ENCODE measurements around the gene LSM7. TPM values are rescaled to one million over a fixed set of nuclear protein-coding genes. Genes with fewer than 3 reads are reported as not detected.
A peak's percentile ranks its signal among the peaks of the same experiment; 100 is the strongest.

LSM7 gene
- total and polyA plus RNA-seq, 2 experiments from 2014 or later, result 299 to 409 TPM

- H3K4me3 Mint-ChIP-seq, result no peak overlapping the region
- Histone ChIP-seq H3K79me2 (replicated peaks; ENCODE audit: insufficient read depth) (no peaks in the 10 kb centered on the region), H3K27ac (ENCODE audit: low read depth) (no peak overlapping the region), H3K4me1 (ENCODE audit: insufficient read depth) (no peaks in the 10 kb centered on the region), H3K4me3 (no peak overlapping the region), H2AFZ (no peak overlapping the region), H4K20me1 (replicated peaks; ENCODE audit: insufficient read depth) (0 out of 2 replicates have a peak, but pooled peaks cover 2% of the 10 kb centered on the region), H3K27me3 (ENCODE audit: insufficient read depth) (peaks cover 63% of the 10 kb centered on the region), H3F3A (replicated peaks; ENCODE audit: low read depth) (peaks cover 12% of the 10 kb centered on the region; the same call in 1 of the 2 replicates), H3K9me2 (ENCODE audit: insufficient read depth) (no peaks in the 10 kb centered on the region), H3K4me2 (no peak overlapping the region), H3K36me3 (ENCODE audit: insufficient read depth) (no peaks in the 10 kb centered on the region)
- DNase-seq (ENCODE audit: low spot score), result peak; percentile 1
- H3K36me3 Mint-ChIP-seq (ENCODE audit: low read depth), result no peaks in the 10 kb centered on the region; the same call in 2 of the 3 replicates
- no peak for TF ChIP-seq ETS1 (IDR thresholded peaks at IDR 0.05)
- no peak for TF ChIP-seq ZNF114 (CRISPR knock-in tag; IDR thresholded peaks at IDR 0.05)
- TF ChIP-seq CTCF (conservative IDR thresholded peaks at IDR 0.05; ENCODE audit: low read depth in 2 of 2), result no peak
- no peak for TF ChIP-seq ZNF331 (CRISPR knock-in tag; IDR thresholded peaks at IDR 0.05; ENCODE audit: low read depth)
- no peak for TF ChIP-seq CREB1 (CRISPR knock-in tag; IDR thresholded peaks at IDR 0.05; ENCODE audit: low read depth)
- TF ChIP-seq POLR2AphosphoS5 (IDR thresholded peaks at IDR 0.05; ENCODE audit: low read depth), result no peak
- H3K27me3 Mint-ChIP-seq (ENCODE audit: insufficient read depth, low read depth, poor library complexity), result peaks cover 54% of the 10 kb centered on the region
- ATAC-seq, result no peak
- peaks cover 11% of the 10 kb centered on the region for H3K4me1 Mint-ChIP-seq
- H3K27ac Mint-ChIP-seq, result no peak overlapping the region
- peaks cover 4% of the 10 kb centered on the region; the same call in 1 of the 3 replicates for H3K9me3 Mint-ChIP-seq
Observed at GRCh38 chr19:2287585-2288337, 40.6 kb downstream of the LSM7 start.

GRCh38 chr19:2286402-2287140 lies 41.8 kb downstream of the LSM7 start:
- Mint-ChIP-seq H3K27ac (no peak overlapping the region), H3K9me3 (peaks cover 4% of the 10 kb centered on the region; the same call in 1 of the 3 replicates), H3K27me3 (ENCODE audit: insufficient read depth, low read depth, poor library complexity) (peaks cover 48% of the 10 kb centered on the region), H3K36me3 (ENCODE audit: low read depth) (no peaks in the 10 kb centered on the region; the same call in 2 of the 3 replicates), H3K4me3 (no peak overlapping the region; the same call in 2 of the 3 replicates), H3K4me1 (peaks cover 14% of the 10 kb centered on the region)
- Histone ChIP-seq H3K9me2 (ENCODE audit: insufficient read depth) (no peaks in the 10 kb centered on the region), H3F3A (replicated peaks; ENCODE audit: low read depth) (peaks cover 7% of the 10 kb centered on the region; the same call in 1 of the 2 replicates), H3K79me2 (replicated peaks; ENCODE audit: insufficient read depth) (no peaks in the 10 kb centered on the region), H3K4me2 (no peak overlapping the region), H3K4me1 (ENCODE audit: insufficient read depth) (no peaks in the 10 kb centered on the region), H3K4me3 (no peak overlapping the region), H2AFZ (no peak overlapping the region), H3K27ac (ENCODE audit: low read depth) (no peak overlapping the region), H3K27me3 (ENCODE audit: insufficient read depth) (peaks cover 63% of the 10 kb centered on the region), H3K36me3 (ENCODE audit: insufficient read depth) (no peaks in the 10 kb centered on the region), H4K20me1 (replicated peaks; ENCODE audit: insufficient read depth) (no peaks in the 10 kb centered on the region)
- no peak for ATAC-seq
- no peak for DNase-seq (ENCODE audit: low spot score)
- TF ChIP-seq CREB1 (CRISPR knock-in tag; IDR thresholded peaks at IDR 0.05; ENCODE audit: low read depth) (no peak), EZH2phosphoT487 (IDR thresholded peaks at IDR 0.05; ENCODE audit: unreplicated experiment) (no peak), REST (IDR thresholded peaks at IDR 0.05; ENCODE audit: unreplicated experiment) (no peak), JUNB (IDR thresholded peaks at IDR 0.05; ENCODE audit: unreplicated experiment) (no peak), ETS1 (IDR thresholded peaks at IDR 0.05) (no peak), STAT1 (IDR thresholded peaks at IDR 0.05; ENCODE audit: unreplicated experiment) (no peak), ZNF114 (CRISPR knock-in tag; IDR thresholded peaks at IDR 0.05) (no peak), NANOG (IDR thresholded peaks at IDR 0.05; ENCODE audit: borderline replicate concordance) (no peak), ZNF331 (CRISPR knock-in tag; IDR thresholded peaks at IDR 0.05; ENCODE audit: low read depth) (no peak)

All from GM23338 (cell line).